ENCODE measurements around the gene OSGIN1.

GRCh38 chr16:83929811-83930555 is 23.1 kb upstream of the OSGIN1 start:
- TF ChIP-seq CTCF (IDR thresholded peaks at IDR 0.05) (no peak), POLR2A (IDR thresholded peaks at IDR 0.05) (no peak)

Data from right lobe of liver (tissue), 4 donors.